ENCODE data around the gene AUTS2.

The AUTS2 gene

DNA sequence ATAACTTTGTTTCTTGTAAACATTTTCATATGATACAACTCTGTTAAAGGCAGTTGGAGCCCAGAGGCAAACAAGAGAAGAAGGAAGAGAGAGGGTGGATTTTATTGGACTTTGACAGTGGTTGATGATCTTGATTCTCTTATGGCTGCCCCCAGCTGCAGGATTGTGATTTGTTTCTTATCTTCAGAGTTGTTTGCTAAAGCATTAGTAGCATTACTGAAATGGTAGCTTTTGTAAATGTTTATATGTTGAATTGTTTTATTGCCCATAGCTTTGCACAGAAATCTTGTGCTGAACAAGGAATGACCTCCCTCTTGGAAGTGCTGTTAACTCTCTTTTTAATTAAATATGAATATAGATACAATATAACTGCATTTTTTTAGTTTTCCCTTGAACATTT is 309.4 kb downstream of the AUTS2 start:
- peak; percentile 10 for DNase-seq (ENCODE audit: extremely low spot score)
- POLR2A ChIA-PET, result no interaction called here
- TF ChIP-seq, protein P1, sequence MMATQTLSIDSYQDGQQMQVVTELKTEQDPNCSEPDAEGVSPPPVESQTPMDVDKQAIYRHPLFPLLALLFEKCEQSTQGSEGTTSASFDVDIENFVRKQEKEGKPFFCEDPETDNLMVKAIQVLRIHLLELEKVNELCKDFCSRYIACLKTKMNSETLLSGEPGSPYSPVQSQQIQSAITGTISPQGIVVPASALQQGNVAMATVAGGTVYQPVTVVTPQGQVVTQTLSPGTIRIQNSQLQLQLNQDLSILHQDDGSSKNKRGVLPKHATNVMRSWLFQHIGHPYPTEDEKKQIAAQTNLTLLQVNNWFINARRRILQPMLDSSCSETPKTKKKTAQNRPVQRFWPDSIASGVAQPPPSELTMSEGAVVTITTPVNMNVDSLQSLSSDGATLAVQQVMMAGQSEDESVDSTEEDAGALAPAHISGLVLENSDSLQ (IDR thresholded peaks at IDR 0.05), result peak; percentile 47; the same call in 1 of the 2 replicates
- TF ChIP-seq SP1 (IDR thresholded peaks at IDR 0.05) (no peak), HDGF (IDR thresholded peaks at IDR 0.05; ENCODE audit: borderline replicate concordance) (no peak), ZNF384 (IDR thresholded peaks at IDR 0.05) (no peak), ARNT (IDR thresholded peaks at IDR 0.05) (no peak), SUZ12 (IDR thresholded peaks at IDR 0.05) (no peak), FOXA1 (IDR thresholded peaks at IDR 0.05) (peak; percentile 81), BHLHE40 (IDR thresholded peaks at IDR 0.05; ENCODE audit: borderline replicate concordance) (no peak), FOXM1 (IDR thresholded peaks at IDR 0.05; ENCODE audit: borderline replicate concordance) (no peak)
- CTCF ChIA-PET, result no interaction called here

DNA sequence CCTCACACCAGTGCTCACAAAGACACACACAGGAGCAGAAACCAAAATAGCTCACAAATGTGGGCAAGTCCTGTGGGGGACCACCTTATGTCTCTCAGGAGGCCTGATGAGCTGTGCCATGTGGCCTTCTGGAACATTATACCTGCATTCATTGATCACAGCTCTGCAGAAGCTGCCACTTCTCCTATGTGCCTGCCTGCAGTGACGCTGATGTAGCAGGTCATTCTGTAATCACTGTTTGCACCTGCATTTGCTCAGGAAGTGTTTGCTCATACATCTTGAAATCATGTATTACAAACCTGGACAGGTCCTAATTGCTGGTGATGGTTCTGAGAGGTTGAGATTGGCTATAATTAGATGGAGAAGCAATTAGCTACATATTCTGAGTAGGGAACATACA is 310.2 kb downstream of the AUTS2 start:
- DNase-seq (ENCODE audit: extremely low spot score), result no peak
- POLR2A ChIA-PET, result no interaction called here

DNA sequence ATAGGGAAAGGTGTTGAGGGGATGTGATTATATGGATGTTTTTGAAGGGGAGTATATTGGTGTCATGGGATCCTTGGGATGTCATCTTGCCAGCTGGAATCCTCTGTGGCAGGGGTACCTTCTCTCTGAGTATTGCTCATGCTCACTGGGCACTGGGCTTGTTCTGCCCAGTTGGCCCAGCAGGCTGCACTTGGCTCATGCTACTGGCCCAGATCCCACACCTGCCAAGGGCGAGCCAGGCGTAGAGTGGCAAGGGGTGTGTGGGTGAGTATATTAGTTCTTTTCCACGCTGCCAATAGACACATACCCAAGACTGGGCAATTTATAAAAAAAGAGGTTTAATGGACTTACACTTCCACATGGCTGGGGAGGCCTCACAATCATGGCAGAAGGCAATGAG is 311.9 kb downstream of the AUTS2 start:
- CTCF ChIA-PET, result no interaction called here
- DNase-seq (ENCODE audit: extremely low spot score), result no peak
- POLR2A ChIA-PET, result no interaction called here
- TF ChIP-seq CTBP1 (IDR thresholded peaks at IDR 0.05; ENCODE audit: borderline replicate concordance) (no peak), TARDBP (IDR thresholded peaks at IDR 0.05) (no peak), NFRKB (IDR thresholded peaks at IDR 0.05) (no peak), L3MBTL2 (conservative IDR thresholded peaks at IDR 0.05) (no peak), FOXM1 (IDR thresholded peaks at IDR 0.05; ENCODE audit: borderline replicate concordance) (no peak), LEF1 (IDR thresholded peaks at IDR 0.05; ENCODE audit: borderline replicate concordance) (no peak), BHLHE40 (IDR thresholded peaks at IDR 0.05; ENCODE audit: borderline replicate concordance) (no peak), SUZ12 (IDR thresholded peaks at IDR 0.05) (no peak), ARNT (IDR thresholded peaks at IDR 0.05) (no peak), FOXA1 (IDR thresholded peaks at IDR 0.05) (no peak), ELF4 (IDR thresholded peaks at IDR 0.05) (no peak), HDGF (IDR thresholded peaks at IDR 0.05; ENCODE audit: borderline replicate concordance) (no peak), FOXK2 (IDR thresholded peaks at IDR 0.05) (no peak), ZNF384 (IDR thresholded peaks at IDR 0.05) (no peak)
- TF ChIP-seq, protein P1 (IDR thresholded peaks at IDR 0.05), result no peak

More for the DNA sequence above, 310.2 kb downstream of the AUTS2 start:
- TF ChIP-seq ZNF384 (IDR thresholded peaks at IDR 0.05) (no peak), SP1 (IDR thresholded peaks at IDR 0.05) (no peak), FOXA1 (IDR thresholded peaks at IDR 0.05) (no peak), SUZ12 (IDR thresholded peaks at IDR 0.05) (no peak), ARNT (IDR thresholded peaks at IDR 0.05) (no peak), L3MBTL2 (conservative IDR thresholded peaks at IDR 0.05) (no peak), CTBP1 (IDR thresholded peaks at IDR 0.05; ENCODE audit: borderline replicate concordance) (no peak), NFRKB (IDR thresholded peaks at IDR 0.05) (no peak), HDGF (IDR thresholded peaks at IDR 0.05; ENCODE audit: borderline replicate concordance) (no peak), BHLHE40 (IDR thresholded peaks at IDR 0.05; ENCODE audit: borderline replicate concordance) (no peak)
- TF ChIP-seq, protein P1 (IDR thresholded peaks at IDR 0.05), result no peak
- CTCF ChIA-PET, result no interaction called here

DNA sequence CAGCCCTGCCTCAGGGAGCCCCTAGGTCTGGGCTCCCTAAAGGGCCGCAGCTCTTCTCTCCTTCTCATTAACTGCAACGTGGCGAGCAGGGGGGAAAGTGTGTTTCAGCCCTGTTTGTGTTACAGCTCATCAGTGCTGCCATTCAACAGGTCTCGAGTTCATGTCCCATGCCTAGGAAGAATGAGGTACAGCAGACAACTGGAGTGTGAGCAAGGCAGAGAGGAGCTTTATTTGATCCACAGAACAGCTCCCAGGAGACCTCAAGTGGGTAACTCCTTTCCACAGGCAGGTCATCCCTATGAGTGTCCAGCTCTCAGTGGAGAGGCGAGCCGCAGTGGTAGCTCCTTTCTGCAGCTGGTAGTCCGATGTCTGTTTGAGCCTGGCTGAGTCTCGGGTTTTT is 313.1 kb downstream of the AUTS2 start:
- ChIA-PET CTCF (no interaction called here), POLR2A (no interaction called here)
- no peak for TF ChIP-seq HDGF (IDR thresholded peaks at IDR 0.05; ENCODE audit: borderline replicate concordance)
- no peak for TF ChIP-seq LEF1 (IDR thresholded peaks at IDR 0.05; ENCODE audit: borderline replicate concordance)
- TF ChIP-seq L3MBTL2 (conservative IDR thresholded peaks at IDR 0.05), result no peak
- no peak for TF ChIP-seq SP1 (IDR thresholded peaks at IDR 0.05)
- TF ChIP-seq, protein P1 (IDR thresholded peaks at IDR 0.05), result no peak
- TF ChIP-seq ELF4 (IDR thresholded peaks at IDR 0.05), result no peak
- TF ChIP-seq CTBP1 (IDR thresholded peaks at IDR 0.05; ENCODE audit: borderline replicate concordance), result no peak
- TF ChIP-seq ZNF384 (IDR thresholded peaks at IDR 0.05), result no peak
- no peak for TF ChIP-seq SUZ12 (IDR thresholded peaks at IDR 0.05)
- no peak for DNase-seq (ENCODE audit: extremely low spot score)

DNA sequence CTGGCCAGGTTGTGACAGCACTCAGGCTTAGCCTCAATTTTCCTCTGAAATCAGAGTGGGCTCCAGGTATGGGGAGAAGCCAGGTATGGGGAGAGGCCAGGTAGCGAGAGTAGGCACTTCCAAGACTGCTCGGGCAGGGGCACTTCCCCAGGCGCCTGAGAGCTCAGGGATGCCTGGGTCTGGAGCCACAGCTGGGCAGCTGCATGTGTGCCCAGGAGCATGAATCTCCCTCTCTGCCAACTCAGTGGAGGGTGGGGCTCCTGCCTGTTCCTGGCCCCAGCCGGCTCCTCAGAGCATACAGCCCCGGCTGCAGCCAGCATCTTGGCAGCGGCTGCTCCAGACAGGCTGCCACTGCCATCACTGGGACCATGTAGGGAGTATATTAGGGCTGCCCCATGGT is 313.9 kb downstream of the AUTS2 start:
- ChIA-PET CTCF (no interaction called here), POLR2A (no interaction called here)
- DNase-seq (ENCODE audit: extremely low spot score), result no peak
- no peak for TF ChIP-seq L3MBTL2 (conservative IDR thresholded peaks at IDR 0.05)
- TF ChIP-seq CTBP1 (IDR thresholded peaks at IDR 0.05; ENCODE audit: borderline replicate concordance), result no peak
- TF ChIP-seq SUZ12 (IDR thresholded peaks at IDR 0.05), result no peak
- TF ChIP-seq, protein P1 (IDR thresholded peaks at IDR 0.05), result no peak
- no peak for TF ChIP-seq SP1 (IDR thresholded peaks at IDR 0.05)
- no peak for TF ChIP-seq ELF4 (IDR thresholded peaks at IDR 0.05)
- TF ChIP-seq FOXK2 (IDR thresholded peaks at IDR 0.05), result no peak
- TF ChIP-seq TARDBP (IDR thresholded peaks at IDR 0.05), result no peak
- no peak for TF ChIP-seq NFRKB (IDR thresholded peaks at IDR 0.05)
- TF ChIP-seq HDGF (IDR thresholded peaks at IDR 0.05; ENCODE audit: borderline replicate concordance), result no peak
- TF ChIP-seq FOXA1 (IDR thresholded peaks at IDR 0.05), result no peak
- TF ChIP-seq BHLHE40 (IDR thresholded peaks at IDR 0.05; ENCODE audit: borderline replicate concordance), result no peak
